ENCODE measurements around the gene ANK2.
A peak's percentile ranks its signal among the peaks of the same experiment; 100 is the strongest.

Gene ANK2

GRCh38 chr4:113288257-113288656 lies 238.8 kb downstream of the ANK2 start:
- Mint-ChIP-seq H3K9me3 (no peaks in the 10 kb centered on the region), H3K4me3 (no peak overlapping the region), H3K27me3 (ENCODE audit: low read depth) (no peaks in the 10 kb centered on the region), H3K36me3 (ENCODE audit: low read depth) (peaks cover 4% of the 10 kb centered on the region), H3K4me1 (peaks cover 35% of the 10 kb centered on the region), H3K27ac (no peak overlapping the region)
- TF ChIP-seq, protein P1, sequence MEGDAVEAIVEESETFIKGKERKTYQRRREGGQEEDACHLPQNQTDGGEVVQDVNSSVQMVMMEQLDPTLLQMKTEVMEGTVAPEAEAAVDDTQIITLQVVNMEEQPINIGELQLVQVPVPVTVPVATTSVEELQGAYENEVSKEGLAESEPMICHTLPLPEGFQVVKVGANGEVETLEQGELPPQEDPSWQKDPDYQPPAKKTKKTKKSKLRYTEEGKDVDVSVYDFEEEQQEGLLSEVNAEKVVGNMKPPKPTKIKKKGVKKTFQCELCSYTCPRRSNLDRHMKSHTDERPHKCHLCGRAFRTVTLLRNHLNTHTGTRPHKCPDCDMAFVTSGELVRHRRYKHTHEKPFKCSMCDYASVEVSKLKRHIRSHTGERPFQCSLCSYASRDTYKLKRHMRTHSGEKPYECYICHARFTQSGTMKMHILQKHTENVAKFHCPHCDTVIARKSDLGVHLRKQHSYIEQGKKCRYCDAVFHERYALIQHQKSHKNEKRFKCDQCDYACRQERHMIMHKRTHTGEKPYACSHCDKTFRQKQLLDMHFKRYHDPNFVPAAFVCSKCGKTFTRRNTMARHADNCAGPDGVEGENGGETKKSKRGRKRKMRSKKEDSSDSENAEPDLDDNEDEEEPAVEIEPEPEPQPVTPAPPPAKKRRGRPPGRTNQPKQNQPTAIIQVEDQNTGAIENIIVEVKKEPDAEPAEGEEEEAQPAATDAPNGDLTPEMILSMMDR (IDR thresholded peaks at IDR 0.05; ENCODE audit: unreplicated experiment in 3 of 3), result no peak

GRCh38 chr4:113288696-113289095 lies 239.2 kb downstream of the ANK2 start:
- no peaks in the 10 kb centered on the region for H3K27me3 Mint-ChIP-seq (ENCODE audit: low read depth)

DNA sequence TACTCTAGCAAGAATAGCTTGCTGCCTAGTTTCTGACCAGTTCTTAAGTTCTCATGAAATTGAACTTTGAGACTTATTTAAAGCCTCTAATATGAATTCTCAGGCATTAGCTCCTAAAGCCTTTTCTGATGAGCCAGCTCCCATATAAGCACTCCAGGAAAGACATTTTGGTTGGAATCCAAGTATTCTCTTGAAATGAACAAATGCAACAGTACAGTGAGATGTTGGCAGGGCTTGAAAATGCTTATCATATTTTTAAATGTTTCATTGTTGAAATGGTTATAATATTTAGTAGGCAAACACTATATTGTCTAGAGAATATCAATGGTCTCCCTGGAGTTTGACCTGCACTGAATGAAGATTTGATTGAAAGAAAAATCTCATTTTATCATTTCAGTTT lies 240.3 kb downstream of the ANK2 start:
- Mint-ChIP-seq H3K4me1 (peaks cover 44% of the 10 kb centered on the region), H3K27me3 (ENCODE audit: low read depth) (no peaks in the 10 kb centered on the region), H3K4me3 (no peak overlapping the region), H3K36me3 (ENCODE audit: low read depth) (peaks cover 4% of the 10 kb centered on the region), H3K27ac (peak overlapping the region; percentile 80 to 98 (median 95)), H3K9me3 (no peaks in the 10 kb centered on the region)
- TF ChIP-seq, protein P1 (IDR thresholded peaks at IDR 0.05; ENCODE audit: unreplicated experiment in 3 of 3), result no peak

More at GRCh38 chr4:113288696-113289095, 239.2 kb downstream of the ANK2 start:
- TF ChIP-seq, protein P1 (IDR thresholded peaks at IDR 0.05; ENCODE audit: unreplicated experiment in 3 of 3), result no peak
- Mint-ChIP-seq H3K4me1 (peaks cover 38% of the 10 kb centered on the region), H3K9me3 (no peaks in the 10 kb centered on the region), H3K27ac (no peak overlapping the region), H3K36me3 (ENCODE audit: low read depth) (peaks cover 4% of the 10 kb centered on the region), H3K4me3 (no peak overlapping the region)

DNA sequence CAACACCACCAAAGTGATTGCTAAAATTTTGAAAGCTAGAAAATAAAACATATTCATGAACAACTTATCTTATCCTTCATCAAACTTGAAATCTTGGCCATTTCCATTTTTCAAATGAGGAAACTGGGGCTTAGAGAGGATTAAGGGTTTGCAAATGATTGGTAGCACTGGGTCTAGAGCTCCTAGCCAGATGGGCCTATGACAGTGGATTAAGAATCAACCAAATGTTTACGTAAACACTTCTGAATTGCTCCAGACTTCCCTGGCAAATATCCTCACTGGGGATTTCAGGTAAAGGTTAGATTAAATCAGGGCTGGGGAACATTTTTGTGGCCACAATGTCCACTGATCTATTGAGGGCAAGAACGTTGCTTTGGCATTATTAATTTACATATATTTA lies 241.2 kb downstream of the ANK2 start:
- no peaks in the 10 kb centered on the region for H3K9me3 Mint-ChIP-seq
- H3K27ac Mint-ChIP-seq, result peak overlapping the region in 2 of 3 experiments; percentile 95 to 98
- H3K4me3 Mint-ChIP-seq, result no peak overlapping the region
- H3K4me1 Mint-ChIP-seq, result peaks cover 52% of the 10 kb centered on the region
- no peaks in the 10 kb centered on the region for H3K27me3 Mint-ChIP-seq (ENCODE audit: low read depth)
- H3K36me3 Mint-ChIP-seq (ENCODE audit: low read depth), result peaks cover 4% of the 10 kb centered on the region
- TF ChIP-seq, protein P1 (IDR thresholded peaks at IDR 0.05; ENCODE audit: unreplicated experiment in 3 of 3), result no peak

- Mint-ChIP-seq H3K4me1 (peaks cover 54% of the 10 kb centered on the region), H3K4me3 (peak overlapping the region; percentile 68 to 78 (median 71)), H3K27ac (peak overlapping the region; percentile 92 to 98 (median 95)), H3K36me3 (ENCODE audit: low read depth) (peaks cover 4% of the 10 kb centered on the region), H3K9me3 (no peaks in the 10 kb centered on the region), H3K27me3 (ENCODE audit: low read depth) (no peaks in the 10 kb centered on the region)
- TF ChIP-seq, protein P1 (IDR thresholded peaks at IDR 0.05; ENCODE audit: unreplicated experiment in 3 of 3), result no peak
These were observed 243.1 kb downstream of the ANK2 start for GRCh38 chr4:113292371-113293042.

GRCh38 chr4:113293043-113293560 lies 243.6 kb downstream of the ANK2 start:
- Mint-ChIP-seq H3K4me3 (peak overlapping the region; percentile 68 to 78 (median 71)), H3K27me3 (ENCODE audit: low read depth) (no peaks in the 10 kb centered on the region), H3K27ac (peak overlapping the region; percentile 92 to 98 (median 95)), H3K36me3 (ENCODE audit: low read depth) (no peaks in the 10 kb centered on the region), H3K9me3 (no peaks in the 10 kb centered on the region), H3K4me1 (peaks cover 54% of the 10 kb centered on the region)
- TF ChIP-seq, protein P1 (IDR thresholded peaks at IDR 0.05; ENCODE audit: unreplicated experiment in 3 of 3), result no peak
